DOHH2 (cell line): Measurements from ENCODE around the gene CLASP2.

ENCODE experiments used
- EZH2phosphoT487 ChIP-seq: fragments of 200-600 bp; sonication (generic); IDR thresholded peaks from 2 replicates; pipeline ENCODE4 v1.6.1; 2017; ENCODE audit warnings: borderline replicate concordance, mild to moderate bottlenecking, antibody characterized with exemption, low read length, moderate library complexity, mixed read lengths
- TF ChIP-seq, protein P1 (sequence below): fragments of 200-600 bp; sonication (generic); IDR thresholded peaks from one replicate; pipeline ENCODE4 v1.5.1; 2014; ENCODE audit warnings: antibody characterized with exemption, mild to moderate bottlenecking, low read depth, low read length; ENCODE audit not compliant: poor library complexity, severe bottlenecking

DNA sequence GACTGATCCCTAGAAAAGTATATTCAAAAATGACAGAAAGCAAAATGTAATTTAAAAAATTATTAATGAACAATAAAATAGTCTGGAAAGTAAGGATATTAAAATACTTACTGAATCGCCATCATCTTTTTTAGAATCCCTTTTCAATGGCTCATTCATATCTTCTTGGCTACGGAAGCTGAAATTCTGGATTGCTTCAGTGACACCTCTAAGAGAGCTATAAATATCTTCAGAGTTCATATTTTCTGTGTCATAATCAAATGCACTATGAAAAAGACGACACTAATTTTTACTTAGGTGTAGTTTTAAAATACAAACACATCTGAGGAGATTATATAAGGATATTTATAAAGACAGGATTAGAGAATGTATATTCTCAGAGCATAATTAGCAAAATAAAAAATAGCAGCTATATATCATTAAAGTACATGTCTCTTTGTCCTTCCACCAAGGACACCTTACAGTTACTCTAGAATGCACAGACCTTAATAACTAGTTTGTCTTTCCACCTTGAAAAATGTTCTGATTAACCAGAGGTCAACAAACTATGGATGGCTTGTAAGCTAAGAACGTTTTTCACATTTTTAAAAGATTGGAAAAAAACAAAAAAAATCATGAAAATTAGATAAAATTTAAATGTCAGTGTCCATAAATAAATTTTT is 179.2 kb downstream of the CLASP2 start:
- TF ChIP-seq, protein P1, sequence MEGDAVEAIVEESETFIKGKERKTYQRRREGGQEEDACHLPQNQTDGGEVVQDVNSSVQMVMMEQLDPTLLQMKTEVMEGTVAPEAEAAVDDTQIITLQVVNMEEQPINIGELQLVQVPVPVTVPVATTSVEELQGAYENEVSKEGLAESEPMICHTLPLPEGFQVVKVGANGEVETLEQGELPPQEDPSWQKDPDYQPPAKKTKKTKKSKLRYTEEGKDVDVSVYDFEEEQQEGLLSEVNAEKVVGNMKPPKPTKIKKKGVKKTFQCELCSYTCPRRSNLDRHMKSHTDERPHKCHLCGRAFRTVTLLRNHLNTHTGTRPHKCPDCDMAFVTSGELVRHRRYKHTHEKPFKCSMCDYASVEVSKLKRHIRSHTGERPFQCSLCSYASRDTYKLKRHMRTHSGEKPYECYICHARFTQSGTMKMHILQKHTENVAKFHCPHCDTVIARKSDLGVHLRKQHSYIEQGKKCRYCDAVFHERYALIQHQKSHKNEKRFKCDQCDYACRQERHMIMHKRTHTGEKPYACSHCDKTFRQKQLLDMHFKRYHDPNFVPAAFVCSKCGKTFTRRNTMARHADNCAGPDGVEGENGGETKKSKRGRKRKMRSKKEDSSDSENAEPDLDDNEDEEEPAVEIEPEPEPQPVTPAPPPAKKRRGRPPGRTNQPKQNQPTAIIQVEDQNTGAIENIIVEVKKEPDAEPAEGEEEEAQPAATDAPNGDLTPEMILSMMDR = no peak
- no peak for TF ChIP-seq EZH2phosphoT487
